OCI-LY7 (cell line): Measurements from ENCODE around the gene GATA6.

Experiments used
- EZH2phosphoT487 ChIP-seq: fragments of 200-600 bp; sonication (generic); IDR thresholded peaks from 2 replicates; pipeline ENCODE4 v1.6.1; 2018; ENCODE audit warnings: low read depth, borderline replicate concordance, mild to moderate bottlenecking, mixed run types, antibody characterized with exemption, low read length, moderate library complexity, mixed read lengths
- TF ChIP-seq, protein P1 (sequence below): fragments of 200-600 bp; sonication (generic); conservative IDR thresholded peaks from 2 replicates; pipeline ENCODE4 v1.5.1; 2014; ENCODE audit warnings: mild to moderate bottlenecking, antibody characterized with exemption, low read length, moderate library complexity, mixed read lengths

- TF ChIP-seq, protein P1, sequence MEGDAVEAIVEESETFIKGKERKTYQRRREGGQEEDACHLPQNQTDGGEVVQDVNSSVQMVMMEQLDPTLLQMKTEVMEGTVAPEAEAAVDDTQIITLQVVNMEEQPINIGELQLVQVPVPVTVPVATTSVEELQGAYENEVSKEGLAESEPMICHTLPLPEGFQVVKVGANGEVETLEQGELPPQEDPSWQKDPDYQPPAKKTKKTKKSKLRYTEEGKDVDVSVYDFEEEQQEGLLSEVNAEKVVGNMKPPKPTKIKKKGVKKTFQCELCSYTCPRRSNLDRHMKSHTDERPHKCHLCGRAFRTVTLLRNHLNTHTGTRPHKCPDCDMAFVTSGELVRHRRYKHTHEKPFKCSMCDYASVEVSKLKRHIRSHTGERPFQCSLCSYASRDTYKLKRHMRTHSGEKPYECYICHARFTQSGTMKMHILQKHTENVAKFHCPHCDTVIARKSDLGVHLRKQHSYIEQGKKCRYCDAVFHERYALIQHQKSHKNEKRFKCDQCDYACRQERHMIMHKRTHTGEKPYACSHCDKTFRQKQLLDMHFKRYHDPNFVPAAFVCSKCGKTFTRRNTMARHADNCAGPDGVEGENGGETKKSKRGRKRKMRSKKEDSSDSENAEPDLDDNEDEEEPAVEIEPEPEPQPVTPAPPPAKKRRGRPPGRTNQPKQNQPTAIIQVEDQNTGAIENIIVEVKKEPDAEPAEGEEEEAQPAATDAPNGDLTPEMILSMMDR = no peak
- no peak for TF ChIP-seq EZH2phosphoT487
Observed at GRCh38 chr18:22169889-22170420, 566 bp downstream of the GATA6 start.
